ENCODE results near the gene PCDHA1.

DNA sequence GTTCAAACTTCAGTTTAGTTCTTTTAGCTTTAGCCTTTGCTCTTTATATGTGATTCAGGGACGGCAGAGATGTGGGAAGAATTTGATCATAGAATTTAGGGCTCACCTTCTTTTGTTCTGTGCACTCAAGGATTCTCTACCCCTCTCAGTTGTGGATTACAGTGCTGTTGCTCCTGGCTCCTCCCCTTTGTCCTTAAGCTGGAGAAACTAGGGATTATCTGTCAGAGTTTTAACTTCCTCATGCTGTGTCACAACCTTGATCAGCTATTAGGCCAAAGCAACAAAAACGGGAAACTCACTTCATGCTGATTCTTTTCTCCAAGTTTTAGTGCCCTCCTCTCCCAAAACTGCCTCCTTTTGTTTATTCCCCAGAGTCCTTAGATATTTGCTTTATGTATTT is 167.3 kb downstream of the PCDHA1 start:
- TF ChIP-seq ZNF366 (tag by site-specific recombination; conservative IDR thresholded peaks at IDR 0.05) (no peak), HOXA7 (CRISPR knock-in tag; IDR thresholded peaks at IDR 0.05; ENCODE audit: borderline replicate concordance) (no peak), ZNF302 (tag by site-specific recombination; IDR thresholded peaks at IDR 0.05; ENCODE audit: low read depth) (no peak), FEZF1 (tag by site-specific recombination; IDR thresholded peaks at IDR 0.05) (no peak), YY1 (tag by site-specific recombination; IDR thresholded peaks at IDR 0.05) (no peak), KLF16 (tag by site-specific recombination; IDR thresholded peaks at IDR 0.05) (no peak), ZNF292 (tag by site-specific recombination; IDR thresholded peaks at IDR 0.05; ENCODE audit: borderline replicate concordance, low read depth) (no peak), ZNF76 (tag by site-specific recombination; IDR thresholded peaks at IDR 0.05; ENCODE audit: borderline replicate concordance, low read depth) (no peak), ZFP37 (tag by site-specific recombination; IDR thresholded peaks at IDR 0.05) (no peak)
- TF ChIP-seq, protein P1, sequence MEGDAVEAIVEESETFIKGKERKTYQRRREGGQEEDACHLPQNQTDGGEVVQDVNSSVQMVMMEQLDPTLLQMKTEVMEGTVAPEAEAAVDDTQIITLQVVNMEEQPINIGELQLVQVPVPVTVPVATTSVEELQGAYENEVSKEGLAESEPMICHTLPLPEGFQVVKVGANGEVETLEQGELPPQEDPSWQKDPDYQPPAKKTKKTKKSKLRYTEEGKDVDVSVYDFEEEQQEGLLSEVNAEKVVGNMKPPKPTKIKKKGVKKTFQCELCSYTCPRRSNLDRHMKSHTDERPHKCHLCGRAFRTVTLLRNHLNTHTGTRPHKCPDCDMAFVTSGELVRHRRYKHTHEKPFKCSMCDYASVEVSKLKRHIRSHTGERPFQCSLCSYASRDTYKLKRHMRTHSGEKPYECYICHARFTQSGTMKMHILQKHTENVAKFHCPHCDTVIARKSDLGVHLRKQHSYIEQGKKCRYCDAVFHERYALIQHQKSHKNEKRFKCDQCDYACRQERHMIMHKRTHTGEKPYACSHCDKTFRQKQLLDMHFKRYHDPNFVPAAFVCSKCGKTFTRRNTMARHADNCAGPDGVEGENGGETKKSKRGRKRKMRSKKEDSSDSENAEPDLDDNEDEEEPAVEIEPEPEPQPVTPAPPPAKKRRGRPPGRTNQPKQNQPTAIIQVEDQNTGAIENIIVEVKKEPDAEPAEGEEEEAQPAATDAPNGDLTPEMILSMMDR (tag by site-specific recombination; IDR thresholded peaks at IDR 0.05) = no peak
- TF ChIP-seq, protein P2, sequence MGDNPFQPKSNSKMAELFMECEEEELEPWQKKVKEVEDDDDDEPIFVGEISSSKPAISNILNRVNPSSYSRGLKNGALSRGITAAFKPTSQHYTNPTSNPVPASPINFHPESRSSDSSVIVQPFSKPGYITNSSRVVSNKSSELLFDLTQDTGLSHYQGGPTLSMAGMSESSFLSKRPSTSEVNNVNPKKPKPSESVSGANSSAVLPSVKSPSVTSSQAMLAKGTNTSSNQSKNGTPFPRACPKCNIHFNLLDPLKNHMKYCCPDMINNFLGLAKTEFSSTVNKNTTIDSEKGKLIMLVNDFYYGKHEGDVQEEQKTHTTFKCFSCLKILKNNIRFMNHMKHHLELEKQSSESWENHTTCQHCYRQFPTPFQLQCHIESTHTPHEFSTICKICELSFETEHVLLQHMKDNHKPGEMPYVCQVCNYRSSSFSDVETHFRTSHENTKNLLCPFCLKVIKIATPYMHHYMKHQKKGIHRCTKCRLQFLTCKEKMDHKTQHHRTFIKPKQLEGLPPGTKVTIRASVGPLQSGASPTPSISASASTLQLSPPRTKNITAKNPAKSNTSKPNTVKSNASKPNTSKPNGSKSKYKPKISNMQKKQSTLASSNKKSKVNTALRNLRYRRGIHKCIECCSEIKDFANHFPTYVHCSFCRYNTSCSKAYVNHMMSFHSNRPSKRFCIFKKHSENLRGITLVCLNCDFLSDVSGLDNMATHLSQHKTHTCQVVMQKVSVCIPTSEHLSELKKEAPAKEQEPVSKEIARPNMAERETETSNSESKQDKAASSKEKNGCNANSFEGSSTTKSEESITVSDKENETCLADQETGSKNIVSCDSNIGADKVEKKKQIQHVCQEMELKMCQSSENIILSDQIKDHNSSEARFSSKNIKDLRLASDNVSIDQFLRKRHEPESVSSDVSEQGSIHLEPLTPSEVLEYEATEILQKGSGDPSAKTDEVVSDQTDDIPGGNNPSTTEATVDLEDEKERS (tag by site-specific recombination; IDR thresholded peaks at IDR 0.05) = no peak
- TF ChIP-seq, protein P3, sequence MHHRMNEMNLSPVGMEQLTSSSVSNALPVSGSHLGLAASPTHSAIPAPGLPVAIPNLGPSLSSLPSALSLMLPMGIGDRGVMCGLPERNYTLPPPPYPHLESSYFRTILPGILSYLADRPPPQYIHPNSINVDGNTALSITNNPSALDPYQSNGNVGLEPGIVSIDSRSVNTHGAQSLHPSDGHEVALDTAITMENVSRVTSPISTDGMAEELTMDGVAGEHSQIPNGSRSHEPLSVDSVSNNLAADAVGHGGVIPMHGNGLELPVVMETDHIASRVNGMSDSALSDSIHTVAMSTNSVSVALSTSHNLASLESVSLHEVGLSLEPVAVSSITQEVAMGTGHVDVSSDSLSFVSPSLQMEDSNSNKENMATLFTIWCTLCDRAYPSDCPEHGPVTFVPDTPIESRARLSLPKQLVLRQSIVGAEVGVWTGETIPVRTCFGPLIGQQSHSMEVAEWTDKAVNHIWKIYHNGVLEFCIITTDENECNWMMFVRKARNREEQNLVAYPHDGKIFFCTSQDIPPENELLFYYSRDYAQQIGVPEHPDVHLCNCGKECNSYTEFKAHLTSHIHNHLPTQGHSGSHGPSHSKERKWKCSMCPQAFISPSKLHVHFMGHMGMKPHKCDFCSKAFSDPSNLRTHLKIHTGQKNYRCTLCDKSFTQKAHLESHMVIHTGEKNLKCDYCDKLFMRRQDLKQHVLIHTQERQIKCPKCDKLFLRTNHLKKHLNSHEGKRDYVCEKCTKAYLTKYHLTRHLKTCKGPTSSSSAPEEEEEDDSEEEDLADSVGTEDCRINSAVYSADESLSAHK (tag by site-specific recombination; IDR thresholded peaks at IDR 0.05) = no peak
- TF ChIP-seq, protein P4, sequence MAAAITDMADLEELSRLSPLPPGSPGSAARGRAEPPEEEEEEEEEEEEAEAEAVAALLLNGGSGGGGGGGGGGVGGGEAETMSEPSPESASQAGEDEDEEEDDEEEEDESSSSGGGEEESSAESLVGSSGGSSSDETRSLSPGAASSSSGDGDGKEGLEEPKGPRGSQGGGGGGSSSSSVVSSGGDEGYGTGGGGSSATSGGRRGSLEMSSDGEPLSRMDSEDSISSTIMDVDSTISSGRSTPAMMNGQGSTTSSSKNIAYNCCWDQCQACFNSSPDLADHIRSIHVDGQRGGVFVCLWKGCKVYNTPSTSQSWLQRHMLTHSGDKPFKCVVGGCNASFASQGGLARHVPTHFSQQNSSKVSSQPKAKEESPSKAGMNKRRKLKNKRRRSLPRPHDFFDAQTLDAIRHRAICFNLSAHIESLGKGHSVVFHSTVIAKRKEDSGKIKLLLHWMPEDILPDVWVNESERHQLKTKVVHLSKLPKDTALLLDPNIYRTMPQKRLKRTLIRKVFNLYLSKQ (tag by site-specific recombination; IDR thresholded peaks at IDR 0.05; ENCODE audit: borderline replicate concordance) = no peak
